HepG2 (cell line): ENCODE data around the gene ACTR10. TPM values are rescaled to one million over a fixed set of nuclear protein-coding genes. Genes with fewer than 3 reads are reported as not detected.

Source experiments
- ATAC-seq: fragments of 200-7000 bp; cut with Tn5 transposase; 3 replicates; pipeline ENCODE4 v1.9.1; 2020; ENCODE audit warnings: mild to moderate bottlenecking, moderate library complexity
- BruUV-seq: library from RNA; stranded (reverse); fragments of 400-500 nt; replicated peaks from 2 replicates; lab custom pipeline; 2021; lab: Mats Ljungman, UMichigan
- CTCF ChIA-PET: fragments of 300-600 bp; formaldehyde crosslinking; extraction: SDS; loops from one replicate; lab custom pipeline; 2021; ENCODE audit warnings: low total read pairs, inconsistent platforms, low intra/inter-chr PET ratio; lab: Yijun Ruan, JAX
- POLR2A ChIA-PET: fragments of 350-600 bp; sonication (Branson Sonifier 250); formaldehyde crosslinking; loops from one replicate; lab custom pipeline; 2020; ENCODE audit warnings: antibody characterized with exemption, inconsistent platforms; lab: Yijun Ruan, JAX
- DNase-seq: peaks from one replicate; pipeline ENCODE4 v3.0.0-alpha.2; 2015; ENCODE audit warnings: low spot score
- FAIRE-seq: peaks from 3 replicates; lab custom pipeline; 2011; peaks lifted over from hg19 to GRCh38; lab: Jason Lieb, UNC
- H2AFZ ChIP-seq: one replicate; pipeline ENCODE4 v1.6.1; 2011; ENCODE audit warnings: low read length, inconsistent platforms
- H3K27ac ChIP-seq: fragments of 300-600 bp; 3 replicates; pipeline ENCODE4 v1.8.0; 2011; ENCODE audit warnings: mixed run types, mild to moderate bottlenecking, mixed read lengths, low read length, inconsistent platforms; ENCODE audit not compliant: insufficient read depth; ENCODE audit errors: extremely low read length
- H3K27me3 ChIP-seq, 2 experiments: fragments of 200-600 bp in 1 of 2; 2 replicates in 1 of 2; 3 replicates in 1 of 2; pipeline versions ENCODE4 v1.6.0 to v1.8.0; 2011; ENCODE audit warnings: low read length in 2 of 2, mild to moderate bottlenecking in 2 of 2, moderate library complexity in 2 of 2, inconsistent platforms in 1 of 2; ENCODE audit not compliant: insufficient read depth in 2 of 2, control insufficient read depth in 1 of 2
- H3K36me3 ChIP-seq, 2 experiments: fragments of 200-600 bp in 1 of 2; replicated peaks in 1 of 2; 2 replicates in 1 of 2; 3 replicates in 1 of 2; pipeline versions ENCODE4 v1.5.1 to v1.8.0; 2011; ENCODE audit warnings: low read length in 2 of 2, inconsistent platforms in 1 of 2; ENCODE audit not compliant: insufficient read depth in 2 of 2, control insufficient read depth in 1 of 2
- H3K4me1 ChIP-seq: 2 replicates; pipeline ENCODE4 v1.5.1; 2012; ENCODE audit warnings: low read length, inconsistent platforms; ENCODE audit not compliant: insufficient read depth
- H3K4me2 ChIP-seq: 2 replicates; pipeline ENCODE4 v1.6.0; 2011; ENCODE audit warnings: low read depth, low read length, inconsistent platforms
- H3K4me3 ChIP-seq, 3 experiments: fragments of 200-600 bp in 1 of 3; sonication (generic), shearing (Covaris generic) in 1 of 3; replicated peaks in 1 of 3; 2 replicates each; pipeline ENCODE4 v1.5.1; 2011 to 2016; ENCODE audit warnings: low read length in 3 of 3, inconsistent platforms in 2 of 3, low read depth in 2 of 3, mild to moderate bottlenecking in 2 of 3, control low read depth in 1 of 3, mixed read lengths in 1 of 3; ENCODE audit not compliant: insufficient read depth in 1 of 3
- H3K79me2 ChIP-seq: one replicate; pipeline ENCODE4 v1.6.1; 2011; ENCODE audit warnings: low read length, inconsistent platforms; ENCODE audit not compliant: insufficient read depth
- H3K9ac ChIP-seq: 2 replicates; pipeline ENCODE4 v1.6.0; 2011; ENCODE audit warnings: mild to moderate bottlenecking, low read depth, low read length, inconsistent platforms; ENCODE audit not compliant: insufficient read depth
- H3K9me3 ChIP-seq: 2 replicates; pipeline ENCODE4 v1.5.1; 2012; ENCODE audit warnings: mild to moderate bottlenecking, low read length
- H4K20me1 ChIP-seq: 2 replicates; pipeline ENCODE4 v1.6.0; 2011; ENCODE audit warnings: inconsistent platforms, mild to moderate bottlenecking, low read length, moderate library complexity; ENCODE audit not compliant: insufficient read depth
- JUNB ChIP-seq: sonication (generic); formaldehyde crosslinking; IDR thresholded peaks from 2 replicates; pipeline ENCODE4 v1.8.0; 2022; ENCODE audit warnings: missing genetic modification reagents, mild to moderate bottlenecking, borderline replicate concordance
- NCOA1 ChIP-seq: sonication (generic); formaldehyde crosslinking; IDR thresholded peaks from 2 replicates; pipeline ENCODE4 v1.9.0; 2021; ENCODE audit warnings: missing genetic modification reagents
- NFE2L1 ChIP-seq: sonication (generic); formaldehyde crosslinking; IDR thresholded peaks from 2 replicates; pipeline ENCODE4 v1.4.0; 2020; ENCODE audit warnings: missing genetic modification reagents, mild to moderate bottlenecking, borderline replicate concordance
- RBFOX2 ChIP-seq: fragments of 200-400 bp; formaldehyde crosslinking; IDR thresholded peaks from 2 replicates; pipeline ENCODE4 v1.6.1; 2017; ENCODE audit warnings: low read depth, mild to moderate bottlenecking, low read length
- ZBED4 ChIP-seq: sonication (generic); formaldehyde crosslinking; IDR thresholded peaks from 2 replicates; pipeline ENCODE4 v1.4.0; 2020; ENCODE audit warnings: missing genetic modification reagents, borderline replicate concordance
- ZBTB37 ChIP-seq: sonication (generic); formaldehyde crosslinking; IDR thresholded peaks from 2 replicates; pipeline ENCODE4 v1.4.0; 2020; ENCODE audit warnings: mild to moderate bottlenecking, missing genetic modification reagents
- ZBTB43 ChIP-seq: sonication (generic); formaldehyde crosslinking; conservative IDR thresholded peaks from 2 replicates; pipeline ENCODE4 v1.4.0; 2020; ENCODE audit warnings: missing genetic modification reagents
- ZBTB7B ChIP-seq: sonication (generic); formaldehyde crosslinking; IDR thresholded peaks from 2 replicates; pipeline ENCODE4 v1.4.0; 2020; ENCODE audit warnings: missing genetic modification reagents
- WGBS: methylation state at CpG from one replicate; pipeline ENCODE4 v1.1.6; 2017; ENCODE audit warnings: low lambda C conversion rate; 5-methylcytosine and 5-hydroxymethylcytosine counted together
- in situ Hi-C: cut with HindIII; loops from 2 replicates; pipeline ENCODE4 v1.10.0; 2017; ENCODE audit warnings: low pct_unique_long_range_greater_than_20kb; ENCODE audit not compliant: extremely low pct_ligation_motif_present
- intact Hi-C: fragments of 100-400 bp; cut with micrococcal nuclease; formaldehyde crosslinking; loops from one replicate; pipeline ENCODE4 v1.10.0; 2022; ENCODE audit not compliant: unreplicated experiment
- polyA plus RNA-seq, 8 experiments: library from polyadenylated mRNA; depleted of rRNA in 3 of 8; stranded (reverse) in 7 of 8; unstranded in 1 of 8; fragments of >200 nt; fragmentation: Illumina TruSeq in 4 of 8; extraction: Trizol in 4 of 8; gene quantifications; 2 replicates each; pipeline versions ENCODE4 v1.2.1 to v1.2.3, GENCODE V29; 2011 to 2016; ENCODE audit warnings: low read depth in 4 of 8, missing spikeins in 1 of 8, mixed read lengths in 1 of 8; ENCODE audit not compliant: insufficient read depth in 1 of 8
- total RNA-seq, 5 experiments: library from RNA; depleted of rRNA; stranded (reverse); fragments of >200 nt; fragmentation: Illumina TruSeq; extraction: Trizol; gene quantifications; 2 replicates each; pipeline ENCODE4 v1.2.3, GENCODE V29; 2016; ENCODE audit warnings: low read depth in 1 of 5

Gene ACTR10
- total and polyA plus RNA-seq, 2 of the 13 experiments (the other 11 are each of a cell fraction or from before 2014, with no cell fraction given), result 30.0 to 41.3 TPM

GRCh38 chr14:58270628-58271027, 70.7 kb downstream of the ACTR10 start:
- in situ Hi-C loops (no loop called here), intact Hi-C loops (no loop called here)
- Histone ChIP-seq H3K9ac (no peak overlapping the region), H3K9me3 (no peaks in the 10 kb centered on the region), H4K20me1 (no peaks in the 10 kb centered on the region; the same call in 1 of the 2 replicates), H3K36me3 (peaks cover 0 to 60% of the 10 kb centered on the region in 2 experiments), H3K4me3 (no peak overlapping the region), H3K79me2 (peaks cover 39% of the 10 kb centered on the region), H2AFZ (no peak overlapping the region), H3K4me1 (peaks cover 55% of the 10 kb centered on the region), H3K27ac (peak overlapping the region; percentile 12), H3K27me3 (no peaks in the 10 kb centered on the region), H3K4me2 (no peak overlapping the region)
- FAIRE-seq, result no peak
- DNase-seq, result no peak
- no peak for ATAC-seq
- 92% methylated on average over 2 of the region's 2 CpGs for WGBS
- POLR2A ChIA-PET, result interaction anchor here (1.1 kb wide), 1 partner anchor 28 kb away, joined by 3 read pairs; the partner anchor contains the start of gene ARID4A
- CTCF ChIA-PET, result no interaction called here
- TF ChIP-seq JUNB (CRISPR knock-in tag), result no peak
- TF ChIP-seq RBFOX2, result peak; percentile 16; the same call in 1 of the 2 replicates
- BruUV-seq, result no TSS peak

- peaks cover 0 to 54% of the 10 kb centered on the region in 2 experiments; a peak in 4 of 5 replicates for H3K36me3 ChIP-seq
- TF ChIP-seq ZBTB37 (CRISPR knock-in tag) (no peak), NFE2L1 (CRISPR knock-in tag) (no peak), ZBTB7B (CRISPR knock-in tag) (no peak; the same call in 1 of the 2 replicates), ZBED4 (CRISPR knock-in tag) (peak; percentile 34; the same call in 1 of the 2 replicates), NCOA1 (no peak), ZBTB43 (CRISPR knock-in tag) (0 out of 2 replicates have a peak, but pooled peaks have one; percentile 71)
These were observed 72.8 kb downstream of the ACTR10 start for GRCh38 chr14:58272588-58273372.

More at GRCh38 chr14:58272588-58273372, 72.8 kb downstream of the ACTR10 start:
- Histone ChIP-seq H2AFZ (no peak overlapping the region), H3K27ac (peak overlapping the region; percentile 89), H3K4me3 (no peak overlapping the region; a peak in 1 of 6 replicates), H3K79me2 (peaks cover 58% of the 10 kb centered on the region), H3K4me2 (peak overlapping the region; percentile 57), H3K9me3 (no peaks in the 10 kb centered on the region), H4K20me1 (no peaks in the 10 kb centered on the region; the same call in 1 of the 2 replicates), H3K27me3 (no peaks in the 10 kb centered on the region), H3K4me1 (peaks cover 70% of the 10 kb centered on the region), H3K9ac (peak overlapping the region; percentile 53)
- intact Hi-C loops (loop anchor here (1.0 kb wide), 1 partner anchor 28 kb away; the partner anchor contains the start of gene PSMA3), in situ Hi-C loops (no loop called here)
- BruUV-seq, result no TSS peak
- peak; percentile 83 for FAIRE-seq
- 29% methylated on average over 4 of the region's 4 CpGs for WGBS
- ATAC-seq, result peak; percentile 97
- CTCF ChIA-PET, result no interaction called here
- POLR2A ChIA-PET, result interaction anchor here (0.6 to 7.3 kb wide), 10 partner anchors 10 to 122 kb away, joined by 3 to 92 read pairs (median 7); partner anchors contain the start of genes ARID4A, PSMA3 and TOMM20L
- peak; percentile 98 for DNase-seq
